K562 (cell line): Measurements from ENCODE around the gene DSC1. TPM values are rescaled to one million over a fixed set of nuclear protein-coding genes. Genes with fewer than 3 reads are reported as not detected.

Experiments
- FOXJ2 ChIP-seq: fragments of 200-800 bp; sonication (Bioruptor generic); IDR thresholded peaks from 2 replicates; pipeline ENCODE4 v1.6.1; 2016; ENCODE audit warnings: missing genetic modification characterization, missing compliant biosample characterization
- HES1 ChIP-seq: fragments of 450-650 bp; IDR thresholded peaks from 2 replicates; pipeline ENCODE4 v1.6.1; 2016; ENCODE audit warnings: low read depth, mild to moderate bottlenecking, moderate library complexity
- ILK ChIP-seq: fragments of 450-650 bp; IDR thresholded peaks from 2 replicates; pipeline ENCODE4 v1.6.1; 2016; ENCODE audit warnings: missing genetic modification characterization, low read depth, mild to moderate bottlenecking, missing compliant biosample characterization, moderate library complexity, borderline replicate concordance
- MCM5 ChIP-seq: fragments of 450-650 bp; IDR thresholded peaks from 2 replicates; pipeline ENCODE4 v1.6.1; 2016; ENCODE audit warnings: low read depth
- MGA ChIP-seq: fragments of 450-650 bp; IDR thresholded peaks from 2 replicates; pipeline ENCODE4 v1.6.1; 2016; ENCODE audit warnings: mild to moderate bottlenecking, moderate library complexity
- PHF8 ChIP-seq: fragments of 200-600 bp; sonication (generic); IDR thresholded peaks from 2 replicates; pipeline ENCODE4 v1.6.1; 2012; ENCODE audit warnings: mixed run types, mild to moderate bottlenecking, inconsistent platforms, low read length, moderate library complexity, borderline replicate concordance
- SRF ChIP-seq, 2 experiments: fragments of 250-450, 450-650 bp in 1 of 2; sonication (Bioruptor Pico) in 1 of 2; sonication (generic) in 1 of 2; formaldehyde crosslinking; IDR thresholded peaks; 2 replicates each; pipeline versions ENCODE4 v1.5.0 to v1.5.1; 2020 to 2022; ENCODE audit warnings: mild to moderate bottlenecking in 1 of 2, missing genetic modification reagents in 1 of 2
- U2AF2 ChIP-seq: fragments of 200-400 bp; formaldehyde crosslinking; optimal IDR thresholded peaks from 2 replicates; pipeline ENCODE3; 2017; ENCODE audit warnings: low read depth, mild to moderate bottlenecking, low read length
- YY1 ChIP-seq, 3 experiments: IDR thresholded peaks; 2 replicates each; pipeline ENCODE4 v1.6.1; 2011; ENCODE audit warnings: low read length in 2 of 3, mild to moderate bottlenecking in 2 of 3, moderate library complexity in 2 of 3, borderline replicate concordance in 1 of 3, control low read depth in 1 of 3, low read depth in 1 of 3; ENCODE audit not compliant: insufficient read depth in 3 of 3, insufficient replicate concordance in 2 of 3, control insufficient read depth in 1 of 3, insufficient read length in 1 of 3; ENCODE audit errors: extremely low read depth in 1 of 3
- ZBTB43 ChIP-seq: sonication (generic); formaldehyde crosslinking; IDR thresholded peaks from 2 replicates; pipeline ENCODE4 v1.8.0; 2023; ENCODE audit warnings: mild to moderate bottlenecking, missing genetic modification reagents
- polyA plus RNA-seq, 8 experiments: library from polyadenylated mRNA; depleted of rRNA in 4 of 8; stranded (reverse) in 5 of 8; unstranded in 3 of 8; fragments of >200 nt; fragmentation: Nextera tagmentation in 2 of 8; fragmentation: Illumina TruSeq in 1 of 8; extraction: Ambion mirVana in 2 of 8; extraction: Trizol in 1 of 8; gene quantifications; 2 replicates each; pipeline versions ENCODE4 v1.2.1 to v1.2.3, GENCODE V29; 2011 to 2014; ENCODE audit warnings: inconsistent platforms in 1 of 8, missing spikeins in 1 of 8
- total RNA-seq, 7 experiments: library from RNA; depleted of rRNA in 6 of 7; stranded (reverse); fragments of >200 nt in 6 of 7; fragmentation: Illumina TruSeq in 2 of 7; extraction: Trizol in 2 of 7; gene quantifications; 2 replicates each; pipeline versions ENCODE4 v1.2.1 to v1.2.3, GENCODE V29; 2011 to 2021; ENCODE audit warnings: low replicate concordance in 1 of 7

The DSC1 gene
- total and polyA plus RNA-seq, 9 of the 15 experiments (the other 6 are each of a cell fraction or from before 2014, with no cell fraction given): 0.04 to 0.07 (median 0.05) TPM; not detected in 4

GRCh38 chr18:31100436-31101182 lies 62.0 kb downstream of the DSC1 start (continued):
- TF ChIP-seq MGA (peak; percentile 31; the same call in 1 of the 2 replicates), ILK (tag) (no peak), U2AF2 (no peak), SRF (CRISPR knock-in tag; IDR thresholded peaks at IDR 0.05) (peak in 1 of 2 experiments; percentile 92; a peak in 2 of 4 replicates), PHF8 (peak; percentile 24), FOXJ2 (tag) (no peak), ZBTB43 (CRISPR knock-in tag) (no peak), MCM5 (no peak), YY1 (IDR thresholded peaks at IDR 0.05; ENCODE audit: borderline replicate concordance in 1 of 3, control insufficient read depth in 1 of 3, extremely low read depth in 1 of 3, insufficient read depth in 3 of 3, insufficient read length in 1 of 3, insufficient replicate concordance in 2 of 3, low read depth in 1 of 3, low read length in 2 of 3) (no peak), HES1 (no peak)
